Myocyte (in vitro differentiated cells): ENCODE data around the gene CFHR4. TPM values are rescaled to one million over a fixed set of nuclear protein-coding genes. Genes with fewer than 3 reads are reported as not detected.
"Not testable (repeated sequence)": the region's sequence is repeated elsewhere in the genome, so short reads cannot be mapped to it uniquely, and the experiment has no call there.

Experiments
- DNase-seq: peaks from one replicate; pipeline ENCODE4 v3.0.0-alpha.2; 2012; ENCODE audit warnings: low read depth
- total RNA-seq: library from RNA; depleted of rRNA; stranded (reverse); fragments of >200 nt; gene quantifications from 2 replicates; pipeline ENCODE4 v1.2.3, GENCODE V29; 2014

The CFHR4 gene
- total RNA-seq, 1 donor from 2014 or later, result not detected

DNA sequence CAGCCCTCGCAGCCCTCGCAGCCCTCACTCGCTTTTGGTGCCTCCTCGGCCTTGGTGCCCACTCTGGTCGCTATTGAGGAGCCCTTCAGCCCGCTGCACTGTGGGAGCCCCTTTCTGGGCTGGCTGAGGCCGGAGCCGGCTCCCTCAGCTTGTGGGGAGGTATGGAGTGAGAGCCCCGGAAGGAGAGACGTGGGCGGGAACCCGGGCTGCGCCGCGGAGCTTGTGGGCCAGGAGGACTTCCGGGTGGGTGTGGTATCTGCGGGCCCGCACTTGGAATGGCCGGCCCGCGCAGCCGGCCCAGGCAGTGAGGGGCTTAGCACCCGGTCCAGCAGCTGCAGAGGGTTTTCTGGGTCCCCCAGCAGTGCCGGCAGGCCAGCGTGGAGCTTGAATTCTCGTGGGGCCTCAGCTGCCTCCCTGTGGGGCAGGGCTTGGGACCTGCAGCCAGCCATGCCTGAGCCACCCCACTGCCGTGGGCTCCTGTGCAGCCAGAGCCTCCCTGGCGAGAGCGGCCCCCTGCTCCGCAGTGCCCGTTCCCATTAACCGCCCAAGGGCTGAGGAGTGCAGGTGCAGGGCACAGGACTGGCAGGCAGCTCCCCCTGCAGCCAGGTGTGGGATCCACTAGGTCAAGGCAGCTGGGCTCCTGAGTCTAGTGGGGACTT lies 45.8 kb downstream of the CFHR4 start:
- no peak for DNase-seq

DNA sequence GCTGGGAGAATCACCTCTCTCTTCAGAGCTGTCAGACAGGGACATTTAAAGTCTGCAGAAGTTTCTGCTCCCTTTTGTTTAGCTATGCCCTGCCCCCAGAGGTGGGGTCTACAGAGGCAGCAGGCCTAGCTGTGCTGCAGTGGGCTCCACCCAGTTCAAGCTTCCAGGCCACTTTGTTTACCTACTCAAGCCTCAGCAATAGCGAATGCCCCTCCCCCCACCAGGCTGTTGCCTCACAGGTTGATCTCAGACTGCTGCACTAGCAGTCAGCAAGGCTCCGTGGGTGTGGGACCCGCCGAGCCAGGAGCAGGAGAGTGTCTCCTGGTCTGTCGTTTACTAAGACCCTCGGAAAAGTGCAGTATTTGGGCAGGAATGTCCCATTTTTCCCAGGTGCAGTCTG lies 53.6 kb downstream of the CFHR4 start:
- not testable (repeated sequence) for DNase-seq

DNA sequence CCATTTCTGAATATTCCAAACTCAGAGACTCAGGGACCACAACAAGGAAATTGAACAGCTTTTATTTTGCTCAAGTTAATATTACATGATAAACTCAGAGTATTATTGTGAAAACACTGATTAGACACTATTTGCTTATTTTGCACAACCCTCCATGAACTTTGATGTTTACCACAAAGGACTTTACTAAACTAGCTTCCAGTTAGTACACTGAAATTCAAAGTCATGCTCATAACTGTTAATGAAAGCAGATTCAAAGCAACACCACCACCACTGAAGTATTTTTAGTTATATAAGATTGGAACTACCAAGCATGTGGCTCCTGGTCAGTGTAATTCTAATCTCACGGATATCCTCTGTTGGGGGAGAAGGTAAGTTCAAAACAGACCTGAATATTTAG lies 55.7 kb downstream of the CFHR4 start, which contains the start of gene CFHR2:
CFHR2 (plus strand) TSS at position 171 of the 400 bp plus-strand sequence; CDS start at position 314, 143 bp downstream.
- DNase-seq, result not testable (repeated sequence)

DNA sequence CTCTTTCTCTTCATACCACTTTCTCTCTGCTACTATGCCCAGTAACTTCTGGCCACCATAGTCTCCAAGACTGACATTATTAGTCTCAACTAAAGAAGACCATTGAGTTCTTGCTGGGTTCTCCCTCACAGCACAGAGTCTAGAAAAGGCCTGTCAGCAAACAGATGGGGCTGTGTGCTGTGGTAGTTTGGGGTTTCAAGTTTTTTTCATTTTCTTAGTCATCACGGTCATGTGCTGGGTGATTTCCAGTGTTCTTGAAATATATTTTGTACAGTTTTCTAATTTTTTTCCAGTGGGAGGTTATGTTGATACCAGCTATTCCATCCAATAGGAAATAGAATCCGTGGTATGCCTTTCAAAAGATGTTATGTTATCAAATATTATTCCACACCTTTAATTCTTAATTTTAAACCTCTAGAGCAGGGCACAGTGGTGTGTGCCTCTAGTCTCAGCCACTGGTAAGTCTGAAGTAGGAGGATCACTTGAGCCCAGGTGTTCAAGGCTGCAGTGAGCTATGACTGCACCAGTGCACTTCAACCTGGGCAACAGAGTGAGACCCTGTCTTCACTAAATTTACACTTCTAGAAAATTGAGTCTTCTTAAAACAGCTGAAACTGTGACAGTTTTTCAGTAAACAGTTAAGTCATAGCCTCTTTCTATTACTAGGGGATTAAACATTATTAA lies 64.0 kb downstream of the CFHR4 start:
- DNase-seq, result peak; percentile 34

- DNase-seq, result no peak
Observed at GRCh38 chr1:196954778-196955177, 66.9 kb downstream of the CFHR4 start.

GRCh38 chr1:196955926-196956325 lies 68.1 kb downstream of the CFHR4 start:
- no peak for DNase-seq

GRCh38 chr1:196960854-196961253 lies 73.0 kb downstream of the CFHR4 start:
- no peak for DNase-seq

Other genes with a start within 250 kb of the CFHR4 start
- gene CFH, start 236.0 kb upstream of the CFHR4 start, total RNA-seq, result 142 and 143 TPM in 2 replicates
- gene CFHR3, start 113.2 kb upstream of the CFHR4 start, total RNA-seq, result 0.21 TPM in 1 of 2 replicates, not detected in the other
- 0.21 and 0.73 TPM in 2 replicates for gene CFHR1, start 68.3 kb upstream of the CFHR4 start, total RNA-seq
- gene CFHR2, start 55.7 kb downstream of the CFHR4 start, total RNA-seq, result not detected in 2 replicates
- gene CFHR5, start 89.5 kb downstream of the CFHR4 start, total RNA-seq, result not detected in 2 replicates
- gene F13B, start 179.2 kb downstream of the CFHR4 start, total RNA-seq, result not detected in 2 replicates